ENCODE measurements around the gene SIN3A.
A peak's percentile ranks its signal among the peaks of the same experiment; 100 is the strongest.
"Not testable (repeated sequence)": the region's sequence is repeated elsewhere in the genome, so short reads cannot be mapped to it uniquely, and the experiment has no call there.

The SIN3A gene

GRCh38 chr15:75383986-75384385 is 67.5 kb downstream of the SIN3A start:
- DNase-seq (ENCODE audit: low read depth in 4 of 4, low spot score in 1 of 4), result not testable (repeated sequence)

DNA sequence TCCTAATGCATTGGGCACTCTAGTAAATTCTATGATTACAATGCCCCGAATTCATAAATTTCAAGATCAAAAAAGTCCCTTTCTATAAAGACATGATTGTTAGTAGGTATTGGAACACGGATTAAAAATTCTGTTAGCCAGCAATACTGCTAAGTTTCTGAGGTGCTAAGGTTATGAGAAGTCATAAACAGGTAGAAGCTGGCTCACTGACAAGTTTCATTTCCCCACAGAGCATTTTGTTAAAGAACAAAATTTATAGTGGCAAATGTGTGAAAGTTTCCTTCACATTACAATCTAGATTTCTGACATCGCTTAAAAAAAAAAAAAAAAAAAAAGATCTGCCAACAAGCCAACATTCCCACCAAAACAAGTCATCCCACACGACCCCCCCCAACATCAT is 70.7 kb downstream of the SIN3A start:
- DNase-seq (ENCODE audit: low read depth in 4 of 4, low spot score in 1 of 4), result no peak

DNA sequence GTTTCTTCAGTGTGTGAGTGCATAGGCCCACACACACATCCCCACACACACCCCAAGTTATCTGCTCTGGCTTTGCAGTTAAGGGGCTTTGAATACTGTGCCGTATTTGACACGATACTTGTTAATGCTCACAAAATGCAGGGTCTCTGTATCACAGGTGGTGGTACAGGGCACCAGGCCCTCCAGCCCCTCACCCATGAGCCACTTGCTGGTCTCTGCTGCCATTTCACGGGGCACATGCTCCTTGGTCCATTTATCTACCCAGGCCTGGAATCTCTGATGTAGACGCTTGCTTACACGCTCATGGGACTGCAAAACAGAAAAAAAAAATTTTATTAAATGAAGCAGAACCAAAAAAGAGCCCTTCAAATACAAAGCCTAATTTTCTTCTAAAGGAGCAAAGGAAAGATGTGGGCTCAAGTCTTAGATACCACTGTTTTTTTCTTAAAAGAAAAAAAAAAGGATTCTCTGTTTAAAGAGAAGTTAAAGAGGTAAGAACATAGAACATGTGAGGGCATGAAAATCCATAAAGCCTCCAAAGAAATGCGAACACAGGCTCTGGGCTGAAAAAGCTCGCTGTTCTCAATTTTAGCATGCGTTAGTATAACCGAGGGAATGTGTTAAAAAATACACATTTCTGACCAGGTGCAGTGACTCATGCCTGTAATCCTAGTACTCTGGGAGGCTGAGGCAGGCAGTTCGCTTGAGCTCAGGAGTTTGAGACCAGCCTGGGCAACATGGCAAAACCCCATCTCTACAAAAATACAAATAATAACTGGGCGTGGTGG is 79.4 kb downstream of the SIN3A start:
- DNase-seq (ENCODE audit: low read depth in 4 of 4, low spot score in 1 of 4), result no peak

DNA sequence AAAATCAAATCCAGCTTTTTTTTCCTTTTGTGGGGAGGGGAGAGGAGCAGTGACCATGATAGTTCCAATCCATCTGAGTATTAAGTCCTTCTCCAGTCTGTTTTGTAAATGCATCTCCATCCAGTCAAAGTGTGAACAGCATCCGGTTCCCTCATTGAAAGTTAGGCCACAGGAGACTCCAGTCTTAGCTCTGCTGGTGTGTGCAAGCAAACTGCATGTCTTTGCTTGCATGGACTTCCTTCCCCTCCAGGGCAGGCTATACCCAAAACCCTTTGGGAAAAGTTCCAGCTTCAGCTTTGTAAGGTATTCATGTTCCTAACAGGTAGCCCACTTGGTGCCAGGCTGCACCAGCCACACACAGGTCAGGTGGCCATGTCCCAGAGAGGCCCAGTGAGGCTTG is 80.0 kb downstream of the SIN3A start:
- DNase-seq (ENCODE audit: low read depth in 4 of 4, low spot score in 1 of 4), result no peak

GRCh38 chr15:75369897-75370581 is 81.5 kb downstream of the SIN3A start:
- DNase-seq (ENCODE audit: low read depth in 4 of 4, low spot score in 1 of 4), result no peak

- no peak for DNase-seq (ENCODE audit: low read depth in 4 of 4, low spot score in 1 of 4)
These were observed 82.7 kb downstream of the SIN3A start for GRCh38 chr15:75368689-75369239.

DNA sequence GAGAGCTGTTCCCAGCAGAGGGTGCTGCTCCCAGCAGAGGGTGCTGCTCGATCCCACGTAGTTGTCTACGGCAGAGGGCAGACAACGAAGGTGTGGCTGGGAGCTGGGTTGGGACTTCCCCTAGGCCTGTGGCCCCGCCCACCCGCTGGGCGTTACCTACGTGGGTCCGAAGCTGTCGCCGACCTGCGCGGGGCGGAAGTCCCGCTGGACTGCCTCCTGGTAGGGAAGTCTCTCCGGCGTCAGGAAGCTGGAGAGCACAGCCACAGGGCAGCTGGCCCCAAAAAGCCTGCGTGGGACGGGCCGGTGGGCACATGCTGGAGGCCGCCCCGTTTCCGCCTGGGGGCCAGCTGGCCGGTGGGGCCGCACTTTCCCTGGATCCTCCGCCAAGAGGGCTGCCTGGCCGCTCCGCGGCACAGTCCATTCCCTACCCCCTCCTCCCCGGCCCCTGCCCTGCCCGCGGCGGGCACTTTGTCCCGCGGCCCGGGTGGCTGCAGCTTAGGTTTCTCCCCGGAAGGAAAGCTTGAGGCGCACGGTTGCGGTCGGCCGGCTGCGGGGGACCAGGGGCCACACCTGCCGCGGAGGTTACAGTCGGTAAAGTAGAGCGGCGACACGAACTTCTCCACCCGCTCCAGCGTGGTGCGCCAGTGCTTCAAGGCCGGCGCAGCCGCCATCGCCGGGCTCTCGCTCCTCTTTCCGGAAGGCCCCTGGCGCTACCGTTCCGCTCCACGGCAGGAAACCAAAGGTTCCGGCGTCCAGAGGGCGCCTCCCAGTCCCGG is 83.4 kb downstream of the SIN3A start, which contains the start of gene MAN2C1:
Gene MAN2C1, minus strand, starts transcription at position 695 of the 776 bp plus-strand sequence. Its CDS starts 24 bp downstream, at position 671.
- peak; percentile 81 to 95 (median 87) for DNase-seq (ENCODE audit: low read depth in 4 of 4, low spot score in 1 of 4)

GRCh38 chr15:75367406-75367912 is 84.0 kb downstream of the SIN3A start:
- no peak for DNase-seq (ENCODE audit: low read depth in 4 of 4, low spot score in 1 of 4)

GRCh38 chr15:75367006-75367405 is 84.5 kb downstream of the SIN3A start:
- no peak for DNase-seq (ENCODE audit: low read depth in 4 of 4, low spot score in 1 of 4)

DNA sequence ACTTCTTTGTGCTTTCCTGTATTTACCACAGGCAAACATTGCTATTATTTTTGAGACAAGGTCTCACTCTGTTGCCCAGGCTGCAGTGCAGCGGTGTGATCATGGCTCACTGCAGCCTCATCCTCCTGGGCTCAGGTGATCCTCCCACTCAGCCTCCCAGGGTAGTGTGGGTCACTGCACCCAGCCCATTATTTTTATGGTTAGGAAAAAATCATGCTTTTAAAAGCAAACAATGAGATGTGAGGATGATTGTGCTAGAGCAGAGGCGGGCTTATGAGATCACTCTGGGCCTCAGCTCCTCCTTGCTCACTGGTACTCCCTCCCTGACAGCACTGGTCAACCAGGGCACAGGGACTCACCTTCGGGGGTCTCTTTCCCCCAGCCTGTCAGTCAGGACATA is 85.3 kb downstream of the SIN3A start:
- no peak for DNase-seq (ENCODE audit: low read depth in 4 of 4, low spot score in 1 of 4)

GRCh38 chr15:75364881-75365280 is 86.6 kb downstream of the SIN3A start:
- no peak for DNase-seq (ENCODE audit: low read depth in 4 of 4, low spot score in 1 of 4)

GRCh38 chr15:75363786-75364185 is 87.7 kb downstream of the SIN3A start:
- DNase-seq (ENCODE audit: low read depth in 4 of 4, low spot score in 1 of 4), result no peak

- no peak for DNase-seq (ENCODE audit: low read depth in 4 of 4, low spot score in 1 of 4)
These were observed 88.7 kb downstream of the SIN3A start for GRCh38 chr15:75362642-75363249.

DNA sequence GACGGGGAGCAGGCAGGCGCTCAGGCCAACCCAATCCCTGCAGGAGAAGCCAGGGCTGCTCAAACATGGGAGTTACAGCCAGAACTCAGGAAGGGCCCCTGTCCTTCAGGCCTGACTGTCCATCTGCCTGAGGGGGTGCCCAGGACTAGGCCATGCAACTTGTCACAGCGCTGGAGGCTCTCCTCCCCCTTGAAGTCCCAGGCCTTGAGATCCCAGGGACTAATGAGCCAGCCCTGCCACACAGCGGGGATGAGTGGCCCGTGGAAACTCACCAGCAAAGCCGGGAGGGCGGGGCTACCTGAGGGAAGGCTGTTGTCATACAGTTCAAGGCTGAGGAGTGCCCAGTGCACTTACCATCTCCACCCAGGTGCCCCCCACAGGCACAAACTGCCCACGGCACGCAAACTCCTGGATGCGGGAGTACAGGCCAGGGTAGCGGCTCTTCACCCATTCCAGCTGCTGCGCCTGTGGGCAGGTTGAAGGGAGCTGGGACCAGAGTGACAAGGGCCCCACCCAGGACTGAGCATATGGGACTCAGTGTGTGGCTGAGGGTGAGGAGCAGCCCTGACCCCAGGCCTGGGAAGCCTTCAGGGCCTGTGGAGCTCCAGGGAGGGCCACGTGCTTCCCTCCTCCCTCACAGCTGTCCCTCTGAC is 89.4 kb downstream of the SIN3A start:
- DNase-seq (ENCODE audit: low read depth in 4 of 4, low spot score in 1 of 4), result no peak

DNA sequence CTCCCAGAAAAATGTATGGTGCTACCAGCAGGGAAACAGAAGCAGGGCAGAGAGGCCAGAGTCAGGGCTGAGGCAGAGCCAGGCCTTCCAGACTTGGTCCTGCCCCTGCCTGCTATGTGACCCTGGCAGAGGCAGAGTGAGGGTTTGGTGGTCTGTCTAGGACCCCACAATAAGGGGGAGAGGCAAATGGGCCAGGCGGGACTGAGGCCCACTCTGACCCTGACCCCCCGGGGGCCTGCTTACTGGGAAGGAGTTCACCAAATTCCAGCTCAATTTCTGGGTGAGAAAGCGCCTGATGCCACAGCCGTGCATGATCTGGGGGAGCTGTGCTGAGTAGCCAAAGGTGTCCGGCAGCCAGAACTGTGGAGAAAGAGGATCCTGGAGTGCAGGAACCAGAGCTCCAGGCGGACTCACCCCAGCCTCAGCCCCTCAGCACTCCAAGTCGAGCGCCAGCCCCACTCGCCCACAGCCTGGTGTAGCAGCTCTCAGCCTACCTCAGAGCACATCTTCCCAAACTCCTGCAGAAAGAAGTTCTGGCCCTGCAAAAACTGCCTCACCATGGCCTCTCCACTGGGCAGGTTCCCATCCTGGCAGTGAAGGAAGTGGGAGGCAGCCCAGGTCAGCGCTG is 90.0 kb downstream of the SIN3A start:
- no peak for DNase-seq (ENCODE audit: low read depth in 4 of 4, low spot score in 1 of 4)

- DNase-seq (ENCODE audit: low read depth in 4 of 4, low spot score in 1 of 4), result no peak
These were observed 90.6 kb downstream of the SIN3A start for GRCh38 chr15:75360856-75361255.

GRCh38 chr15:75360391-75360790 is 91.1 kb downstream of the SIN3A start:
- no peak for DNase-seq (ENCODE audit: low read depth in 4 of 4, low spot score in 1 of 4)

DNA sequence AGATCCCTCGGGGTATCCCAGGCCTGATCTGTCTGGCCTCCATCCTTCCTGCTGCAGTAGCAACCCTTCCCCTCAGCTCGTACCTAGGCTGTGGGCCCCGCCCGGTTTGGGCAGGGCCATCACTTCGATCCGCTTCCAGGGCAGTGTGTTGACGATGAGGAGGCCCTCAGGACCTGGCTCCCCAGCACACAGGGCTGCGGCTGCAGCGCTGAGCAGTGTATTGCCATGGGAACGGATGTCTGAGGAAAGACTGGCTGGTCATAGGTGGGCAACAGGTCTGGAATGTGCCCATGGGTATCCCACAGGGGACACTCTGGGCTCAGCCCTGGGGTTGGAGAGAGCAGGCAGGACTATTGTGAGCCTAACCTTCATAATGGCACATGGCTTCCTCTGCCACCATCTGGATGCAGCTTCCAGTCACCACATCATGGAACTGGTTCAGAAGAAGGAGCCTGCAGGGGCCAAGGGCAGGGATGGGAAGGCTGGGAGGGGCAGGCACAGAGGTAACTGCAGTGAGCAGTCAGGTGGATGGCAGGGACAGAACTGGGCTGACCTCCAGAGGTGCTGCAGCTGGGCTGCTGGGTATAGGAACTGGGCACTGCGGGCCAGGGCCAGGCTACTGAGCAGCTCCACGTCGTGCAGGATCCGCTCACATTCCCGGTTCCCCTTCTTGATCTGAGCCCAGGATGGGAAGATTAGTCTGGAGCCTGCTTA is 91.8 kb downstream of the SIN3A start:
- no peak for DNase-seq (ENCODE audit: low read depth in 4 of 4, low spot score in 1 of 4)
